Skeletal muscle tissue (tissue), 4 donors: ENCODE measurements around the gene TASOR. TPM values are rescaled to one million over a fixed set of nuclear protein-coding genes. Genes with fewer than 3 reads are reported as not detected.

ENCODE experiments used
- H3K27ac ChIP-seq: one replicate; pipeline ENCODE4 v1.7.0; 2013; ENCODE audit warnings: mild to moderate bottlenecking, low read depth, low read length, inconsistent platforms
- H3K27me3 ChIP-seq, 3 donors: one replicate each; pipeline ENCODE4 v1.7.0; 2013; ENCODE audit warnings: low read length in 3 of 3; ENCODE audit not compliant: control insufficient read depth in 3 of 3, insufficient read depth in 3 of 3
- H3K36me3 ChIP-seq, 3 donors: one replicate each; pipeline ENCODE4 v1.7.0; 2013; ENCODE audit warnings: low read length in 3 of 3; ENCODE audit not compliant: control insufficient read depth in 3 of 3, insufficient read depth in 3 of 3
- H3K4me1 ChIP-seq, 3 donors: one replicate each; pipeline ENCODE4 v1.7.0; 2013; ENCODE audit warnings: low read length in 3 of 3, mild to moderate bottlenecking in 3 of 3; ENCODE audit not compliant: control insufficient read depth in 3 of 3, insufficient read depth in 3 of 3
- H3K4me3 ChIP-seq, 3 donors: one replicate each; pipeline ENCODE4 v1.7.0; 2013; ENCODE audit warnings: low read length in 3 of 3
- H3K9ac ChIP-seq, 3 donors: one replicate each; pipeline ENCODE4 v1.7.0; 2013; ENCODE audit warnings: low read length in 3 of 3, mild to moderate bottlenecking in 3 of 3, moderate library complexity in 2 of 3, low read depth in 1 of 3
- H3K9me3 ChIP-seq, 3 donors: one replicate each; pipeline ENCODE4 v1.7.0; 2013; ENCODE audit warnings: low read length in 3 of 3; ENCODE audit not compliant: control insufficient read depth in 3 of 3
- total RNA-seq: library from RNA; depleted of rRNA; stranded (reverse); fragments of >200 nt; gene quantifications from one replicate; pipeline ENCODE4 v1.2.3, GENCODE V29; 2014
- donor health status: Osteomylitis.

Gene TASOR
- total RNA-seq, 1 donor from 2014 or later, result 89.2 TPM

- H3K9ac ChIP-seq, result no peak overlapping the region
Observed at GRCh38 chr3:56655709-56656108, 27.4 kb downstream of the TASOR start.

DNA sequence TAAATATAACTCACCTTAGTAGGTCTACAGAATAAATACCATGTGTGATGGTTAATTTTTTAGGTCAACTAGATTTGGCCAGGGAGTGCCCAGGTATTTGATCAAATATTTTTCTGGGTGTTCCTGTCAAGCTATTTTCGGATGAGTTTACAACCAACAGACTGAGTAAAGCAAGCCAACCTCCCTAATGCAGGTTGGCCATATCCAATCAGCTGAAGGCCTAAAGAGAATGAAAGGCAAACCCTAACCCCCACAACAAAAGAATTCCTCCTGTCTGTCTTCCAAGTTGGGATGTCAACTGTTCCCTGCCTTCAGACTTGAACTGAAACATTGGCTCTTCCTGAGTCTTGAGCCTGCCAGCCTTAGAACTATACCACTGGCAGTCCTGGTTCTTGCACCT, 28.6 kb downstream of the TASOR start:
- Histone ChIP-seq H3K36me3 (peaks cover 11 to 31% (median 14%) of the 10 kb centered on the region in 3 donors), H3K27me3 (no peaks in the 10 kb centered on the region), H3K9ac (no peak overlapping the region), H3K4me1 (no peaks in the 10 kb centered on the region), H3K9me3 (no peaks in the 10 kb centered on the region), H3K27ac (no peak overlapping the region), H3K4me3 (no peak overlapping the region)

More at GRCh38 chr3:56655709-56656108, 27.4 kb downstream of the TASOR start:
- Histone ChIP-seq H3K27ac (no peak overlapping the region), H3K36me3 (peaks cover 14 to 39% (median 18%) of the 10 kb centered on the region in 3 donors), H3K4me1 (no peaks in the 10 kb centered on the region), H3K27me3 (no peaks in the 10 kb centered on the region), H3K9me3 (no peaks in the 10 kb centered on the region), H3K4me3 (no peak overlapping the region)

GRCh38 chr3:56645407-56645806, 37.7 kb downstream of the TASOR start:
- Histone ChIP-seq H3K9me3 (no peaks in the 10 kb centered on the region), H3K27ac (no peak overlapping the region), H3K36me3 (peaks cover 4 to 33% (median 16%) of the 10 kb centered on the region in 3 donors), H3K9ac (no peak overlapping the region), H3K4me1 (no peaks in the 10 kb centered on the region), H3K4me3 (no peak overlapping the region), H3K27me3 (no peaks in the 10 kb centered on the region)

- Histone ChIP-seq H3K36me3 (peaks cover 2 to 24% (median 18%) of the 10 kb centered on the region in 3 donors), H3K4me3 (no peak overlapping the region), H3K9ac (no peak overlapping the region), H3K4me1 (no peaks in the 10 kb centered on the region), H3K27ac (no peak overlapping the region), H3K9me3 (no peaks in the 10 kb centered on the region), H3K27me3 (no peaks in the 10 kb centered on the region)
Observed at GRCh38 chr3:56633602-56634535, 49.2 kb downstream of the TASOR start.

Other genes starting within 250 kb of the TASOR start
- gene ERC2, start 214.8 kb downstream of the TASOR start, total RNA-seq, result 1.0 TPM
- gene CCDC66, start 126.1 kb downstream of the TASOR start, total RNA-seq, result 54.3 TPM
- gene ARHGEF3, start 118.7 kb upstream of the TASOR start, total RNA-seq, result 32.9 TPM